Mucosa of descending colon (tissue), 3 donors: Measurements from ENCODE around the gene TBCK. TPM values are rescaled to one million over a fixed set of nuclear protein-coding genes. Genes with fewer than 3 reads are reported as not detected.

Experiments used
- ATAC-seq: fragments of 200-7000 bp; cut with Tn5 transposase; one replicate; pipeline ENCODE4 v1.9.1; 2020; ENCODE audit warnings: mild to moderate bottlenecking, moderate library complexity
- DNase-seq, 3 donors: peaks; one replicate each; pipeline ENCODE4 v3.0.0-alpha.2; 2020
- H3K36me3 ChIP-seq: fragments of 200-600 bp; one replicate; pipeline ENCODE4 v1.8.0; 2021; ENCODE audit warnings: low read depth, mild to moderate bottlenecking
- H3K4me1 ChIP-seq: fragments of 200-600 bp; one replicate; pipeline ENCODE4 v1.8.0; 2021; ENCODE audit warnings: low read depth, mild to moderate bottlenecking
- H3K4me3 ChIP-seq: fragments of 200-600 bp; one replicate; pipeline ENCODE4 v1.8.0; 2021; ENCODE audit warnings: mild to moderate bottlenecking
- H3K9me3 ChIP-seq: fragments of 200-600 bp; one replicate; pipeline ENCODE4 v1.8.0; 2021; ENCODE audit warnings: mild to moderate bottlenecking
- CTCF ChIP-seq: fragments of 200-600 bp; IDR thresholded peaks from one replicate; pipeline ENCODE4 v1.8.0; 2022; ENCODE audit warnings: antibody characterized with exemption, mild to moderate bottlenecking
- intact Hi-C, 2 donors: fragments of 100-400 bp; cut with DNase I in 1 of 2; cut with micrococcal nuclease in 1 of 2; formaldehyde crosslinking; loops; one replicate each; pipeline versions ENCODE4 v1.11.0 to v1.11.1; 2022; cut with DNase I, micrococcal nuclease
- total RNA-seq, 3 donors: library from RNA; stranded (reverse); fragmentation: NEBNext Ultra II Directional in 2 of 3; extraction: Animal tissue kit (Norgen Biotek cat#: 25700) in 2 of 3; gene quantifications; one replicate each; pipeline versions ENCODE4 v1.2.1 to v1.2.4, GENCODE V29; 2021 to 2023
- donor health status: DM: no; HTN: no; CAD: no; lungs with moderate emphysema.
- donor health status: DM: no; HTN: no; CAD: no.
- donor health status: DM: no; HTN: yes; CAD: no.

The TBCK gene
- total RNA-seq, 3 donors from 2014 or later, result 23.1 to 42.5 (median 38.3) TPM

GRCh38 chr4:106255195-106255594 lies 60.8 kb downstream of the TBCK start:
- Histone ChIP-seq H3K9me3 (no peaks in the 10 kb centered on the region), H3K4me1 (no peaks in the 10 kb centered on the region), H3K36me3 (no peaks in the 10 kb centered on the region), H3K4me3 (no peak overlapping the region)
- DNase-seq (peak in 1 of 3 donors; percentile 26), ATAC-seq (no peak)
- no peak for TF ChIP-seq CTCF
- intact Hi-C loops, result no loop called here

DNA sequence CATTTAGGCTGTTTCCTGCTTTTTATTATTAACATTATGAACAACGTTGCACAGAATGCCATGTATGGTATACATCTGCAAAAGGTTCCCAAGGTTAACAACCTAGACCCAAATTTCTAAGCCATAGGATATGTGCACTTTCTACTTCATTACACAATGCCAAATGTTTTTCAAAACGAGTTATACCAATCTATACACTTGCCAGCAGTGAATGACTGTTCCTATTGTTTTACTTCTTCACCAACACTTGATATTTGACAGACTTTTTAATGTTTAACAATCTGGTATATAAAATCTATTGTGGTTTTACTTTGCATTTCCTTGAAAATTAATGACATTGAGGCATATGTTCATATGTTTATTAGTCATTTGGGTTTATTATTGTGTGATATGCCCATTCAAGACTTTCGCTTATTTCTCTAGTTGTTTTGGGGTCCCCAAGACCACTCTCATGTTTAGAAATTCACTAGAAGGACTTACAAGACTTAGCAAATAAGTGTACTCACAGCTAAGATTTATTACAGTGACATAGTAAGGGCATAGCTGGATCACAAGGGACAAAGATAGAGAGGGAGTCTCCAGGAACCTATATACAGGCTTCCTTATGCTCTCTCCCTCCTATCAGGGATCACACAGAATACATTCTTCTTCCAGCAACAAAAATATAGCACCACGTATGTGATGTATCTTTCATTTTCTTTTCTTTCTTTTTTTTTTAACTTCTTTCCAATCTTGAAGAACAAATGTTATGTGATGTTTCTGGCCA lies 62.5 kb downstream of the TBCK start:
- H3K4me1 ChIP-seq, result no peaks in the 10 kb centered on the region
- H3K9me3 ChIP-seq, result no peaks in the 10 kb centered on the region
- no peaks in the 10 kb centered on the region for H3K36me3 ChIP-seq
- intact Hi-C loops, result no loop called here
- no peak for TF ChIP-seq CTCF
- no peak overlapping the region for H3K4me3 ChIP-seq
- no peak for DNase-seq
- ATAC-seq, result peak; percentile 94

DNA sequence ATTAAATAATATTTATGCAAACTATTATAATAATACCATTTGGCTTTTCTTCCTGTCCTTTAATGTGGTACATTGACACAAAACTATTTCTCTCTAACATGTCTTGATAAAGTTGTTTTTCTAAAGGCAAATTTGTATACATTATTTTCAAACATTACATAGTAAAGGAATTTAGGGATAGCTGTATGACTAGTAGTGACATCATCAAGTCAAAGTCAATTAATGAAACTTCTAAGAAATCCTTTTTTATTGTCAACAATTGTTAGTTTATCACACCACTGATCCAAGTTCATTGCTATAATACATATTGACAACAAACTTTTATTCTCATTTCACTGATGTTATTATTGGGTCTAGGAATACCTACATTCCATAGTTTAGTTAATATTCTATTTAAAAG lies 68.4 kb downstream of the TBCK start:
- no peaks in the 10 kb centered on the region for H3K9me3 ChIP-seq
- DNase-seq, result no peak
- H3K4me3 ChIP-seq, result no peak overlapping the region
- no peak for ATAC-seq
- intact Hi-C loops, result no loop called here
- H3K36me3 ChIP-seq, result no peaks in the 10 kb centered on the region
- no peak for TF ChIP-seq CTCF
- no peaks in the 10 kb centered on the region for H3K4me1 ChIP-seq

GRCh38 chr4:106246441-106246840 lies 69.6 kb downstream of the TBCK start:
- ATAC-seq (no peak), DNase-seq (no peak)
- Histone ChIP-seq H3K4me3 (no peak overlapping the region), H3K36me3 (no peaks in the 10 kb centered on the region), H3K4me1 (no peaks in the 10 kb centered on the region), H3K9me3 (no peaks in the 10 kb centered on the region)
- intact Hi-C loops, result no loop called here
- TF ChIP-seq CTCF, result no peak

GRCh38 chr4:106245176-106245575 lies 70.8 kb downstream of the TBCK start:
- Histone ChIP-seq H3K4me1 (no peaks in the 10 kb centered on the region), H3K9me3 (no peaks in the 10 kb centered on the region), H3K36me3 (no peaks in the 10 kb centered on the region), H3K4me3 (no peak overlapping the region)
- ATAC-seq (no peak), DNase-seq (no peak)
- intact Hi-C loops, result no loop called here
- no peak for TF ChIP-seq CTCF

- Histone ChIP-seq H3K4me3 (no peak overlapping the region), H3K36me3 (no peaks in the 10 kb centered on the region), H3K4me1 (no peaks in the 10 kb centered on the region), H3K9me3 (no peaks in the 10 kb centered on the region)
- no peak for DNase-seq
- intact Hi-C loops, result no loop called here
- no peak for ATAC-seq
- no peak for TF ChIP-seq CTCF
These were observed 75.3 kb downstream of the TBCK start for GRCh38 chr4:106240699-106241098.
